ENCODE results near the gene OR1L6. TPM values are rescaled to one million over a fixed set of nuclear protein-coding genes. Genes with fewer than 3 reads are reported as not detected.

The OR1L6 gene
- total RNA-seq, 4 donors from 2014 or later = not detected

DNA sequence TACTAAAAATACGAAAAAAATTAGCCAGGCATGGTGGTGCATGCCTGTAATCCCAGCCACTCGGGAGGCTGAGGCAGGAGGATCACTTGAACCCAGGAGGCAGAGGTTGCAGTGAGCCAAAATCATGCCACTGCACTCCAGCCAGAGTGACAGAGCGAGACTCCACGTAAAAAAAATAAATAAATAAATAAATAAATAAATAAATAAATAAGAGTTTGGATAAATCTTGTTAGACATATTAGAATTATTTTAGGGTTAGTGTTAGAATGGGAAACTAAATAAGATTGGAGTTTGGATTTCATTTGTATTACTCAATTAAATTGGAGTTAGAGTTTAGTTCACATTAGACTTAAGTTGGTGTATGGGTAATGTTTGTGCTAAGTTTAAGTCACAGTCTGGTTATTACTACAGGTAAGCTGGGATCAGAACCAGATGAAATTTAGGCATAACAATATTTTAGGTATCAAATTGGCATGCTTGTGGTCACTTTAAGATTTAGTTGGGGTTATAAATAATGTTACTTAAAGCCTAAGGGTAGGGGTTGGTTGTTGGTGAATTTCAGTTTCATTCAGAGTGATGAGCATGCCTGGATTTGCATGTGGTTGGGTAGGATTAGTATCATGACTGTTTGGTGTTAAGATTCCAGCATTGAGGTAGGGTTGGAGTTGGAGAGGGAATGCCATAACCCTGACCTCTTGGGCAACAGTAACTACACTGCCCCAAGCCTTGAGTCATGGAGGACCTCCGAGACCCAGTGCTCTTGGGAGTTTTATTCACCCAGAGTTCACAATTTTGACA lies 50.0 kb downstream of the OR1L6 start:
- in situ Hi-C loops (cut with MboI; ENCODE audit: low pct_ligation_motif_present in 1 of 4, low pct_unique_long_range_greater_than_20kb in 1 of 4, low sequenced_read_pairs in 3 of 4) = no loop called here
- H3K36me3 ChIP-seq = no peaks in the 10 kb centered on the region

GRCh38 chr9:122797316-122798063 lies 55.4 kb downstream of the OR1L6 start:
- H3K27me3 ChIP-seq = no peaks in the 10 kb centered on the region
- no peak for DNase-seq
- H3K4me3 ChIP-seq = no peak overlapping the region
- no peaks in the 10 kb centered on the region for H3K4me1 ChIP-seq
- intact Hi-C loops (cut with DNase I; ENCODE audit: low total_unique reads) = no loop called here
- no peaks in the 10 kb centered on the region for H3K9me3 ChIP-seq
- 40 to 82% methylated on average over 1 to 6 of the region's 6 CpGs for WGBS, 2 donors (ENCODE audit: low coverage in 1 of 2)
- no peaks in the 10 kb centered on the region for H3K36me3 ChIP-seq
- TF ChIP-seq POLR2A (IDR thresholded peaks at IDR 0.05) (no peak), EP300 (IDR thresholded peaks at IDR 0.05; ENCODE audit: low read depth) (no peak), POLR2AphosphoS5 (IDR thresholded peaks at IDR 0.05) (no peak)
- TF ChIP-seq, protein P1, sequence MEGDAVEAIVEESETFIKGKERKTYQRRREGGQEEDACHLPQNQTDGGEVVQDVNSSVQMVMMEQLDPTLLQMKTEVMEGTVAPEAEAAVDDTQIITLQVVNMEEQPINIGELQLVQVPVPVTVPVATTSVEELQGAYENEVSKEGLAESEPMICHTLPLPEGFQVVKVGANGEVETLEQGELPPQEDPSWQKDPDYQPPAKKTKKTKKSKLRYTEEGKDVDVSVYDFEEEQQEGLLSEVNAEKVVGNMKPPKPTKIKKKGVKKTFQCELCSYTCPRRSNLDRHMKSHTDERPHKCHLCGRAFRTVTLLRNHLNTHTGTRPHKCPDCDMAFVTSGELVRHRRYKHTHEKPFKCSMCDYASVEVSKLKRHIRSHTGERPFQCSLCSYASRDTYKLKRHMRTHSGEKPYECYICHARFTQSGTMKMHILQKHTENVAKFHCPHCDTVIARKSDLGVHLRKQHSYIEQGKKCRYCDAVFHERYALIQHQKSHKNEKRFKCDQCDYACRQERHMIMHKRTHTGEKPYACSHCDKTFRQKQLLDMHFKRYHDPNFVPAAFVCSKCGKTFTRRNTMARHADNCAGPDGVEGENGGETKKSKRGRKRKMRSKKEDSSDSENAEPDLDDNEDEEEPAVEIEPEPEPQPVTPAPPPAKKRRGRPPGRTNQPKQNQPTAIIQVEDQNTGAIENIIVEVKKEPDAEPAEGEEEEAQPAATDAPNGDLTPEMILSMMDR (IDR thresholded peaks at IDR 0.05) = no peak
- no peak overlapping the region for H3K27ac ChIP-seq
- in situ Hi-C loops (cut with MboI; ENCODE audit: low pct_ligation_motif_present in 1 of 4, low pct_unique_long_range_greater_than_20kb in 1 of 4, low sequenced_read_pairs in 3 of 4) = no loop called here

More for the DNA sequence above, 50.0 kb downstream of the OR1L6 start:
- no peaks in the 10 kb centered on the region for H3K9me3 ChIP-seq
- H3K27ac ChIP-seq = no peak overlapping the region
- TF ChIP-seq EP300 (IDR thresholded peaks at IDR 0.05; ENCODE audit: low read depth) (no peak), POLR2A (IDR thresholded peaks at IDR 0.05) (no peak), POLR2AphosphoS5 (IDR thresholded peaks at IDR 0.05) (no peak)
- TF ChIP-seq, protein P1 (IDR thresholded peaks at IDR 0.05) = no peak
- no peaks in the 10 kb centered on the region for H3K4me1 ChIP-seq
- no peaks in the 10 kb centered on the region for H3K27me3 ChIP-seq
- no peak for DNase-seq
- intact Hi-C loops (cut with DNase I; ENCODE audit: low total_unique reads) = no loop called here
- WGBS, 2 donors (ENCODE audit: low coverage in 1 of 2) = 88 to 89% methylated on average over 5 of the region's 5 CpGs
- H3K4me3 ChIP-seq = no peak overlapping the region

Other genes with a start within 250 kb of the OR1L6 start
- not detected for gene OR1J2, start 231.5 kb upstream of the OR1L6 start, total RNA-seq
- gene OR1J4, start 223.2 kb upstream of the OR1L6 start, total RNA-seq = not detected
- gene OR1N1, start 215.0 kb upstream of the OR1L6 start, total RNA-seq = not detected
- not detected for gene OR1N2, start 189.2 kb upstream of the OR1L6 start, total RNA-seq
- not detected for gene OR1L8, start 158.9 kb upstream of the OR1L6 start, total RNA-seq
- gene OR1Q1, start 127.6 kb upstream of the OR1L6 start, total RNA-seq = not detected
- gene OR1B1, start 84.7 kb upstream of the OR1L6 start, total RNA-seq = not detected
- gene OR1L1, start 80.6 kb upstream of the OR1L6 start, total RNA-seq = not detected
- not detected for gene OR1L3, start 67.2 kb upstream of the OR1L6 start, total RNA-seq
- not detected for gene OR1L4, start 18.3 kb upstream of the OR1L6 start, total RNA-seq
- gene OR5C1, start 46.6 kb downstream of the OR1L6 start, total RNA-seq = not detected
- gene OR1K1, start 57.8 kb downstream of the OR1L6 start, total RNA-seq = not detected
- gene PDCL, start 86.3 kb downstream of the OR1L6 start, total RNA-seq = 10 to 100 TPM in 3 of 4 donors, 1 to 10 TPM in 1; 4.6 to 16.4 (median 12.8) TPM
- 100 to 1,000 TPM in 1 of 4 donors, 10 to 100 TPM in 3; 42.5 to 163 (median 54.7) TPM for gene RC3H2, start 163.1 kb downstream of the OR1L6 start, total RNA-seq
- gene ZBTB6, start 171.0 kb downstream of the OR1L6 start, total RNA-seq = 10 to 100 TPM in 1 of 4 donors, 1 to 10 TPM in 3; 5.2 to 10.1 (median 8.7) TPM
- gene ZBTB26, start 189.2 kb downstream of the OR1L6 start, total RNA-seq = 10 to 100 TPM in 1 of 4 donors, 1 to 10 TPM in 3; 6.7 to 18.5 (median 8.0) TPM
- gene RABGAP1, start 198.7 kb downstream of the OR1L6 start, total RNA-seq = 100 to 1,000 TPM in 2 of 4 donors, 10 to 100 TPM in 2; 56.1 to 114 (median 88.9) TPM